ENCODE data around the gene RSPH4A. TPM values are rescaled to one million over a fixed set of nuclear protein-coding genes. Genes with fewer than 3 reads are reported as not detected.

Gene RSPH4A
- total RNA-seq: under 0.01 TPM in 1 of 2 replicates, not detected in the other

GRCh38 chr6:116615937-116616736 is at the start of gene RSPH4A:
RSPH4A (plus strand) TSS chr6:116616479; CDS start chr6:116616624, 145 bp downstream.

GRCh38 chr6:116570856-116571682 is 45.2 kb upstream of the RSPH4A start, which contains the start of gene RWDD1:
RWDD1 (plus strand) TSS chr6:116571504; CDS start chr6:116571583, 79 bp downstream.

GRCh38 chr6:116680880-116681672 is 64.8 kb downstream of the RSPH4A start, which contains the start of gene KPNA5:
KPNA5 (plus strand) TSS chr6:116681211; CDS start chr6:116681335, 124 bp downstream.

Other genes starting within 250 kb of the RSPH4A start
- 47.5 and 51.6 TPM in 2 replicates for gene DSE, start 245.5 kb upstream of the RSPH4A start, total RNA-seq
- not detected in 2 replicates for gene CALHM6, start 155.1 kb upstream of the RSPH4A start, total RNA-seq
- gene CALHM5, start 104.8 kb upstream of the RSPH4A start, total RNA-seq: 0.58 and 0.71 TPM in 2 replicates
- gene TRAPPC3L, start 70.8 kb upstream of the RSPH4A start, total RNA-seq: not detected in 2 replicates
- gene CALHM4, start 62.7 kb upstream of the RSPH4A start, total RNA-seq: not detected in 2 replicates
- 26.5 and 42.0 TPM in 2 replicates for gene RWDD1, start 45.0 kb upstream of the RSPH4A start, total RNA-seq
- gene ZUP1, start 52.3 kb downstream of the RSPH4A start, total RNA-seq: 8.6 and 8.9 TPM in 2 replicates
- 4.0 and 4.1 TPM in 2 replicates for gene KPNA5, start 64.7 kb downstream of the RSPH4A start, total RNA-seq
- 3.2 and 7.8 TPM in 2 replicates for gene FAM162B, start 149.2 kb downstream of the RSPH4A start, total RNA-seq
- gene GPRC6A, start 212.6 kb downstream of the RSPH4A start, total RNA-seq: not detected in 2 replicates